Activated naive CD4-positive, alpha-beta T cell treated with anti-CD3 and anti-CD28 coated beads, Interleukin-2, amount 10 ng/mL, durations not matched to agents 7 days and 5 days (primary cell): Measurements from ENCODE around the gene MTARC2.
A peak's percentile ranks its signal among the peaks of the same experiment; 100 is the strongest.

Experiments
- CTCF ChIA-PET: fragments of 350-600 bp; sonication (Branson Sonifier 250); formaldehyde crosslinking; loops from one replicate; lab custom pipeline; 2021; ENCODE audit warnings: antibody characterized with exemption; lab: Charles Lee
- DNase-seq: peaks from one replicate; pipeline ENCODE4 v3.0.0-alpha.2; 2020
- H3K27ac Mint-ChIP-seq: one replicate; pipeline ENCODE4 v1.8.0; 2021; ENCODE audit warnings: mild to moderate bottlenecking, moderate library complexity, mixed read lengths
- H3K27me3 Mint-ChIP-seq: one replicate; pipeline ENCODE4 v1.8.0; 2021; ENCODE audit warnings: mild to moderate bottlenecking, mixed read lengths
- H3K36me3 Mint-ChIP-seq: one replicate; pipeline ENCODE4 v1.8.0; 2021; ENCODE audit warnings: mixed read lengths
- H3K4me1 Mint-ChIP-seq: one replicate; pipeline ENCODE4 v1.8.0; 2021; ENCODE audit warnings: mixed read lengths
- H3K4me3 Mint-ChIP-seq: one replicate; pipeline ENCODE4 v1.8.0; 2021; ENCODE audit warnings: mild to moderate bottlenecking, moderate library complexity, mixed read lengths
- H3K9me3 Mint-ChIP-seq: one replicate; pipeline ENCODE4 v1.8.0; 2021; ENCODE audit warnings: mixed read lengths

The MTARC2 gene

DNA sequence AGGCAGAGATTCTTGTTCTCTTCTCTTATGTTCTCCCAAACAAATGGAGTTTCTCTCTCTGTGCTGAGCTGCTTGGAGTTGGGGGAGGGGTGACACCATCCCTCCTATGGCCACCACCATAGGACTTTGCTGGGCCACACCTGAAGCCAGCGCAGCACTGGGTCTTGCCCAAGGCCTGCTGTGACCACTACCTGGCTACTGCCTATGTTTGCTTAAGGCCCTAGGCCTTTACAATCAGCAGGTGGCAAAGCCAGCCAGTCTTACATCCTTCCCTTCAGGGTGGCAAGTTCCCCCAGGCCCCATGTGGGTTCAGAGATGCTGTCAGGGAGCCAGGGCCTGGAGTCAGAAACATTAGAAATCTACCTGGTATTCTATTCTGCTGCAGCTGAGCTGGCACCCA is 6.3 kb upstream of the MTARC2 start:
- Mint-ChIP-seq H3K27ac (no peak overlapping the region), H3K27me3 (peaks cover 32% of the 10 kb centered on the region), H3K36me3 (no peaks in the 10 kb centered on the region), H3K4me1 (no peaks in the 10 kb centered on the region), H3K9me3 (no peaks in the 10 kb centered on the region), H3K4me3 (no peak overlapping the region)
- DNase-seq = no peak
- CTCF ChIA-PET = interaction anchor here (1.8 kb wide), 1 partner anchor 9 kb away, joined by 10 read pairs; no protein-coding TSS in a partner anchor

GRCh38 chr1:220742520-220742919 is 5.6 kb upstream of the MTARC2 start:
- CTCF ChIA-PET = interaction anchor here (1.8 kb wide), 1 partner anchor 9 kb away, joined by 10 read pairs; no protein-coding TSS in a partner anchor

DNA sequence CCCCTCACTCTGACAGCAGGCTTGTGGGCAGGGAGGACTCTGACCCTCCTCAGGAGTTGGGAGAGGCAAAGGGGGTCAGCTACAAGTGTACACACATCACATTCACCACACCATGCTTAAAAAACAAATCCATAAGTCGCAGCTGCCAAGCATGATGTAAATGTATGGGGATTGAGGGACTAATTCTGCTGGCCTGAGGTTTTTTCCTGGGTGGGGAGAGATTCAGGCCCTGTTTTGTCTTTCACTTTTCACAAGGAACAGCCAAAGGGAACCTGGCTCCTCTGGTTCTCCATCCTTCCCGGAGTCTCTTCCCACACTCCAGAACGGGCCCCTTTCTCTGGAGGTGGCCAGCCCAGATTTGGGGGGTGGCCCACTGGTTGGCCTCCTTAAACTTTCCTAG is 1.3 kb upstream of the MTARC2 start:
- Mint-ChIP-seq H3K27me3 (peaks cover 68% of the 10 kb centered on the region), H3K36me3 (no peaks in the 10 kb centered on the region), H3K9me3 (no peaks in the 10 kb centered on the region), H3K27ac (no peak overlapping the region), H3K4me3 (no peak overlapping the region), H3K4me1 (peaks cover 9% of the 10 kb centered on the region)
- DNase-seq = no peak
- CTCF ChIA-PET = interaction anchor here (2.7 kb wide), 1 partner anchor 13 kb away, joined by 10 read pairs; no protein-coding TSS in a partner anchor

More at GRCh38 chr1:220742520-220742919, 5.6 kb upstream of the MTARC2 start:
- no peak overlapping the region for H3K4me3 Mint-ChIP-seq
- H3K27ac Mint-ChIP-seq = no peak overlapping the region
- no peaks in the 10 kb centered on the region for H3K36me3 Mint-ChIP-seq
- no peaks in the 10 kb centered on the region for H3K9me3 Mint-ChIP-seq
- H3K27me3 Mint-ChIP-seq = peaks cover 39% of the 10 kb centered on the region
- no peaks in the 10 kb centered on the region for H3K4me1 Mint-ChIP-seq
- DNase-seq = no peak

DNA sequence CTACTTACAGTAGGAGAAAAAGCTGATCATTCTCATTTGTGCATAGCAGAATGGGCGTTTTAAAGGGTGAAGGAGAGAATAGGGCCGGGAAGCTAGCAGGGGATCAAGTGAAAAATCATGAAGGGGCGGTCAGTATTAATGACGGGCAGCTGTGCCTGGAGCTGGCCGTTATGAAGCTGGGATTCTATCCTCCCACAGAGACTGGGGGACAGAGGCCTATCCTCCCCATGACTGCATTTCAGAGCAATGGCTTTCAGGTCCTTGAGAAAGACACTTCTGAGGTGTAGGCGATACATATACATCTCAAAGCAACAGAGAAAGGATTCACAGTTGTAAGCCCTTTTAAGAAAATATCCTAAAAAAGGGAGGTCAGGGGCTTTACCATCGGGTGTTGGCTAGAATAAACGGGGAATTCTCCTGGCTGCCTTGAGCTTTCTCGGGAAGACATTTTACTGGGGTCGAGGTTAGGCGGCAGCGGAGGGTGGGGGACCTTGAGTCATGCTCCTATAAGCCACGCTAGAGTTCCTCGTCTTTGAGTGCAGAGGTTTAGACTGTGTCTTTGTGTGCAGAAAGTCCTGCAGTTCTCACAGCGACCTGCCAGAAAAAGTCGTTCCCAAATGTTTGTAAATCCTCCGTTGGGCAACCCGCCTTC is 559 bp upstream of the MTARC2 start:
- Mint-ChIP-seq H3K4me1 (peaks cover 9% of the 10 kb centered on the region), H3K27ac (no peak overlapping the region), H3K27me3 (peaks cover 67% of the 10 kb centered on the region), H3K36me3 (no peaks in the 10 kb centered on the region), H3K9me3 (no peaks in the 10 kb centered on the region), H3K4me3 (peak overlapping the region; percentile 37)
- DNase-seq = no peak
- CTCF ChIA-PET = interaction anchor here (2.7 kb wide), 1 partner anchor 14 kb away, joined by 10 read pairs; no protein-coding TSS in a partner anchor

GRCh38 chr1:220748936-220749335 is 814 bp downstream of the MTARC2 start:
- no peak for DNase-seq
- CTCF ChIA-PET = no interaction called here
- no peak overlapping the region for H3K27ac Mint-ChIP-seq
- H3K9me3 Mint-ChIP-seq = no peaks in the 10 kb centered on the region
- peaks cover 74% of the 10 kb centered on the region for H3K27me3 Mint-ChIP-seq
- H3K4me1 Mint-ChIP-seq = peaks cover 9% of the 10 kb centered on the region
- peak overlapping the region; percentile 38 for H3K4me3 Mint-ChIP-seq
- no peaks in the 10 kb centered on the region for H3K36me3 Mint-ChIP-seq

DNA sequence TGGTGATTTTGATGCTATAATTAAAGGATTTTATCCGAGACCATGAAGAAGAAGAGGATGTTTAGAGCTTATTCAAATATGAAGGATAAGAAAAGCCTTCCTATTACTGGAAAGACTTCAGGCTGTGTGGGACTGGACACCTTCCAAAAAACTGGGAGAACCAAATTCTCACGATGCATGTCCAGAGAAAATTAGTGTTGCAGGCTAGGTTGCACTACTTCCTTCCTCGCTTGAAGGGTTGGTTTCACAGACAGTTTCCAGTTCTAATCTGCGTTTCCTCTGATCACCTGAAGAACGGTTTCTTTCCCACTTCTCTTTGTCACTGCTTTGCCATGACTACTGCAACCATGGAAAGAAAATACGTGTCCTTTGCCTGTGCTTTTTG is 2.0 kb downstream of the MTARC2 start:
- no peak overlapping the region for H3K4me3 Mint-ChIP-seq

DNA sequence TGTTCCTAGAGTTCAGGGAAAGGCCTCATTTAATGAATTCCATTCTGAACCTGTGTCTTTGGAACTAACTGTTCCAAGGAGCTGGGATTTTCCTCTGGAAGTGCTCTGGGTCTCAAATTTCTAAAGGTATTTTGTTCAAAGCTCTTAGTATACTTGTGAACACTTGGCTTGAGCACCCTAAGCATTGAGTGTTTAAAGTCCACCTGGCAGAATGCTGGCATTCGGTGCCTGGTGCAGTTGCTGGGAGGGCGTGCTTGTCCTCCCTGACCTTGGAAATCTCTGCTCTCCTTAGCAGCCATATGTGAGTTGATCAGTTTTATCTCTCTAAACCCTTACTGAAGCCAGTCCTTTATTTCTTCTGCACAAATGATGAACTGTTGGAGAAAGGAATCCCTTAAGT is 3.0 kb downstream of the MTARC2 start:
- H3K36me3 Mint-ChIP-seq = no peaks in the 10 kb centered on the region
- no peak overlapping the region for H3K4me3 Mint-ChIP-seq
- H3K27ac Mint-ChIP-seq = no peak overlapping the region
- H3K4me1 Mint-ChIP-seq = peaks cover 9% of the 10 kb centered on the region
- CTCF ChIA-PET = no interaction called here
- peaks cover 77% of the 10 kb centered on the region for H3K27me3 Mint-ChIP-seq
- no peaks in the 10 kb centered on the region for H3K9me3 Mint-ChIP-seq
- no peak for DNase-seq

More for the DNA sequence above, 2.0 kb downstream of the MTARC2 start:
- no peaks in the 10 kb centered on the region for H3K36me3 Mint-ChIP-seq
- H3K4me1 Mint-ChIP-seq = peaks cover 9% of the 10 kb centered on the region
- CTCF ChIA-PET = no interaction called here
- no peak overlapping the region for H3K27ac Mint-ChIP-seq
- peaks cover 81% of the 10 kb centered on the region for H3K27me3 Mint-ChIP-seq
- H3K9me3 Mint-ChIP-seq = no peaks in the 10 kb centered on the region
- DNase-seq = no peak

DNA sequence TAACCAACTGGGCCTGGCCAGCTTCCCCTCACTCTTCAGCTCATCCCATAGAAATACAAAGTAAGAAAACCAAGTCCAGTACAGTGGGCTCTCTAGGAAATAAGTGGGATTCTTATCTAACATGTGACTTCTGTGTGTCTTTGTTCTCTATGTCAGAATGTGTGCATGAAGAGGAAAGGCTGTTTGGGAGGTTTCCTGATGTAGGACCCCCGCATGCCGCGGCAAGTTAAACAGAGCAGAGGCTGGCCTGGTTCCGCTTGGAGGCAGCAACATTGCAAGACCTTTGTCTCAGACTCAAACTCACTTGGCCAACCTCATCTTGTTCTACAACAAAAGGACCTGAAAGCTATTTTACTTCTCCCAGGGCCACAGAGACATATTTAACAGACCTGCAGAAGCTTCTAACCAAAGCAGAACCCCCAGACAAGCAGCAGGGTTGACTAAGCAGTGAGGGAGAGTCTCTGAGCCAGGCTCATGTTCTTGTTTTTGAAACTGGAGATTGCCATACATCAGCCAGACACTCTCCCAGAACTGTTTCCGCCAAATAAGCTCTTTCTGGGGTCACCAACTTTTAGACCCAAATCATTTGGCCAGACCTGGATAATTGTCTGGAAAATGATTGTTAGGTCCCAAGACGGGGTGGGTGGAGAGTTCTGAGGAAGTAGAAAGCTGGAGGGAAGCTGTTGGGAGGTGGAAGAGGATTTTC is 6.2 kb downstream of the MTARC2 start:
- Mint-ChIP-seq H3K36me3 (no peaks in the 10 kb centered on the region), H3K9me3 (no peaks in the 10 kb centered on the region), H3K27ac (no peak overlapping the region), H3K4me3 (no peak overlapping the region), H3K4me1 (no peaks in the 10 kb centered on the region), H3K27me3 (peaks cover 48% of the 10 kb centered on the region)
- CTCF ChIA-PET = interaction anchor here (1.3 kb wide), 1 partner anchor 21 kb away, joined by 4 read pairs; no protein-coding TSS in a partner anchor
- no peak for DNase-seq

DNA sequence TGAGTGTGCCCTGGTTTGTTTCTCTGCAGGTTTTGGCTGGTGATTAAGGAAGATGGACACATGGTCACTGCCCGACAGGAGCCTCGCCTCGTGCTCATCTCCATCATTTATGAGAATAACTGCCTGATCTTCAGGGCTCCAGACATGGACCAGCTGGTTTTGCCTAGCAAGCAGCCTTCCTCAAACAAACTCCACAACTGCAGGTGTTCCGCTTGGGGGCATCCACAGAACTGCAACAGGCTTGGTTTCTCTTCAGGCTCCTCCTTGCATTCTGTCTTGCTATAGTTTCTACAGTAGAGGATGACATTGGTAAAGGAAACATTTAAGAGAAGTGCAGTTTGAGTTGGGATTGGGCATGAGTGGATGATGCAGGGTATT is 6.8 kb downstream of the MTARC2 start:
- no peak overlapping the region for H3K27ac Mint-ChIP-seq
- H3K27me3 Mint-ChIP-seq = peaks cover 43% of the 10 kb centered on the region
- no peak for DNase-seq
- H3K9me3 Mint-ChIP-seq = no peaks in the 10 kb centered on the region
- no peak overlapping the region for H3K4me3 Mint-ChIP-seq
- no peaks in the 10 kb centered on the region for H3K4me1 Mint-ChIP-seq
- H3K36me3 Mint-ChIP-seq = no peaks in the 10 kb centered on the region
- CTCF ChIA-PET = interaction anchor here (1.3 kb wide), 1 partner anchor 21 kb away, joined by 4 read pairs; no protein-coding TSS in a partner anchor

- CTCF ChIA-PET = no interaction called here
- no peaks in the 10 kb centered on the region for H3K9me3 Mint-ChIP-seq
- H3K27me3 Mint-ChIP-seq = peaks cover 39% of the 10 kb centered on the region
- no peak for DNase-seq
- no peaks in the 10 kb centered on the region for H3K36me3 Mint-ChIP-seq
- H3K4me3 Mint-ChIP-seq = no peak overlapping the region
- no peak overlapping the region for H3K27ac Mint-ChIP-seq
- no peaks in the 10 kb centered on the region for H3K4me1 Mint-ChIP-seq
Observed at GRCh38 chr1:220755309-220755708, 7.2 kb downstream of the MTARC2 start.

DNA sequence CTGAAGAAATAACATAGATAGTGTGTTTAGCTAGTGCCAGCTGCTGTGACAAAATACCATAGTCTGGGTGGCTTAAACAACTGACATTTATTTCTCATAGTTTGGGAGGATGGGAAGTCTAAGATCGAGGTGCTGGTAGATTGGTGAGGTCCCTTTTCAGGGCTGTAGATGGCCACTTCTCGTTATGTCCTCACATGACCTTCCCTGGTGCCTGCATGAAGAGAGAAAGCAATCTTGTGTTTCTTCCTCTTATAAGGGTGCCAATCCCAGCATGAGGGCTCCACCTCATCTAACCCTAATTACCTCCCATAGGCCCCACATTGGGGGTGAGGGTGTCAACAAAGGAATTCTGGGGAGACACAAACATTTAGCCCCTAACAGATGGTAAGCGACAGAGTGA is 9.3 kb downstream of the MTARC2 start:
- no peaks in the 10 kb centered on the region for H3K36me3 Mint-ChIP-seq
- peaks cover 32% of the 10 kb centered on the region for H3K27me3 Mint-ChIP-seq
- no peak overlapping the region for H3K4me3 Mint-ChIP-seq
- no peaks in the 10 kb centered on the region for H3K9me3 Mint-ChIP-seq
- no peaks in the 10 kb centered on the region for H3K4me1 Mint-ChIP-seq
- CTCF ChIA-PET = interaction anchor here (2.0 kb wide), 1 partner anchor 24 kb away, joined by 6 read pairs; no protein-coding TSS in a partner anchor
- no peak overlapping the region for H3K27ac Mint-ChIP-seq
- no peak for DNase-seq

DNA sequence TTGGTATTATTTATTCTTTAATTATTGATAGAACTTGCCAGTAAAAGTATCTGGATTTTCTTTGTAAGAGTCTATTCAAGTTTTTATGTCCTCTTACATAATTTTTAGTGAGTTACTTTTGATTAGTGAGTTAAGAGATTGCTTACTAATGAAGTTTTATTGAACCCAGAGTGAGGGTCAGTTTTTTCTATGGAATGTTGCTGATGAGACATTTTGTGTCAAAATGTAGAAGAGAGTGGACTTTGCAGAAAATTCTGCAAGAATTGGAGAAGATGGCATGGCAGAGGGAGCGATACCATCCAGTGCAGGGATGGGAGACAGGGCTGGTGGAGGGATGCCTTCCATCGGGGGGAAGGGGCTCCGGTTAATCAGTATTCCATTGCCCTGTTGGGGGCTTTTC is 11.0 kb downstream of the MTARC2 start:
- Mint-ChIP-seq H3K9me3 (no peaks in the 10 kb centered on the region), H3K4me1 (no peaks in the 10 kb centered on the region), H3K27me3 (peaks cover 24% of the 10 kb centered on the region), H3K4me3 (no peak overlapping the region), H3K36me3 (no peaks in the 10 kb centered on the region), H3K27ac (no peak overlapping the region)
- DNase-seq = no peak
- CTCF ChIA-PET = no interaction called here

- no peak for DNase-seq
- H3K36me3 Mint-ChIP-seq = no peaks in the 10 kb centered on the region
- no peak overlapping the region for H3K4me3 Mint-ChIP-seq
- H3K9me3 Mint-ChIP-seq = no peaks in the 10 kb centered on the region
- CTCF ChIA-PET = interaction anchor here (1.5 kb wide), 1 partner anchor 14 kb away, joined by 5 read pairs; no protein-coding TSS in a partner anchor
- H3K4me1 Mint-ChIP-seq = no peaks in the 10 kb centered on the region
- H3K27ac Mint-ChIP-seq = no peak overlapping the region
- H3K27me3 Mint-ChIP-seq = peaks cover 9% of the 10 kb centered on the region
Observed at GRCh38 chr1:220761688-220762427, 13.7 kb downstream of the MTARC2 start.

GRCh38 chr1:220764757-220765156 is 16.6 kb downstream of the MTARC2 start:
- no peaks in the 10 kb centered on the region for H3K36me3 Mint-ChIP-seq
- H3K9me3 Mint-ChIP-seq = no peaks in the 10 kb centered on the region
- CTCF ChIA-PET = no interaction called here
- no peak for DNase-seq
- no peak overlapping the region for H3K4me3 Mint-ChIP-seq
- H3K4me1 Mint-ChIP-seq = no peaks in the 10 kb centered on the region
- peaks cover 11% of the 10 kb centered on the region for H3K27me3 Mint-ChIP-seq
- H3K27ac Mint-ChIP-seq = no peak overlapping the region
